Upper lobe of left lung (tissue), 6 donors: Measurements from ENCODE around the gene TMEM269. TPM values are rescaled to one million over a fixed set of nuclear protein-coding genes. Genes with fewer than 3 reads are reported as not detected.

Experiments
- ATAC-seq, 2 donors: fragments of 200-7000 bp; cut with Tn5 transposase; one replicate each; pipeline ENCODE4 v1.9.1; 2022; ENCODE audit warnings: mild to moderate bottlenecking in 2 of 2, moderate library complexity in 2 of 2; ENCODE audit not compliant: low FRiP score in 2 of 2
- DNase-seq, 2 donors: peaks; one replicate each; pipeline ENCODE4 v3.0.0-alpha.2; 2019 to 2020
- H3K27ac ChIP-seq, 4 donors: fragments of 200-600 bp; sonication (generic); one replicate each; pipeline ENCODE4 v1.5.1; 2016 to 2019
- H3K27me3 ChIP-seq, 4 donors: fragments of 200-600 bp; sonication (generic); one replicate each; pipeline ENCODE4 v1.5.1; 2017 to 2019
- H3K36me3 ChIP-seq, 4 donors: fragments of 200-600 bp; sonication (generic); one replicate each; pipeline ENCODE4 v1.5.1; 2016 to 2019
- H3K4me1 ChIP-seq, 4 donors: fragments of 200-600 bp; sonication (generic); one replicate each; pipeline ENCODE4 v1.5.1; 2018 to 2019
- H3K4me3 ChIP-seq, 4 donors: fragments of 200-600 bp; sonication (generic); one replicate each; pipeline ENCODE4 v1.5.1; 2017 to 2019; ENCODE audit warnings: mild to moderate bottlenecking in 2 of 4, moderate library complexity in 1 of 4
- H3K9me3 ChIP-seq, 4 donors: fragments of 200-600 bp; sonication (generic); one replicate each; pipeline ENCODE4 v1.5.1; 2018 to 2019
- EP300 ChIP-seq, 4 donors: sonication (generic); formaldehyde crosslinking; IDR thresholded peaks; one replicate each; pipeline ENCODE4 v1.5.1; 2017; ENCODE audit warnings: antibody characterized with exemption in 4 of 4, control low read depth in 2 of 4
- POLR2A ChIP-seq, 4 donors: fragments of 450-650 bp; IDR thresholded peaks; one replicate each; pipeline ENCODE4 v1.5.1; 2016 to 2017; ENCODE audit warnings: antibody characterized with exemption in 4 of 4, mild to moderate bottlenecking in 2 of 4
- POLR2AphosphoS5 ChIP-seq, 2 donors: sonication (generic); formaldehyde crosslinking; IDR thresholded peaks; one replicate each; pipeline ENCODE4 v1.5.1; 2017; ENCODE audit warnings: antibody characterized with exemption in 2 of 2
- WGBS, 2 donors: methylation state at CpG; one replicate each; pipeline ENCODE4 v1.1.5; 2017 to 2018; 5-methylcytosine and 5-hydroxymethylcytosine counted together
- total RNA-seq, 6 donors: library from RNA; depleted of rRNA in 4 of 6; stranded (reverse); fragments of >200 nt in 4 of 6; gene quantifications; one replicate each; pipeline versions ENCODE4 v1.1.0 to v1.2.1, GENCODE V29; 2016 to 2021
- TF ChIP-seq, protein P1 (sequence below), 6 experiments: fragments of 450-650 bp in 4 of 6; fragments of 200-600 bp in 2 of 6; sonication (generic) in 2 of 6; IDR thresholded peaks; one replicate each; pipeline ENCODE4 v1.5.1; 2016 to 2019; ENCODE audit warnings: antibody characterized with exemption in 6 of 6
- donor health status: DM: no; HTN: no; CAD: no; lungs with moderate emphysema.
- donor health status: DM: no; HTN: yes; CAD: no; lungs with severe emphysema.

The TMEM269 gene
- total RNA-seq, 6 donors from 2014 or later, result 0.07 to 2.1 (median 0.14) TPM; not detected in 2

DNA sequence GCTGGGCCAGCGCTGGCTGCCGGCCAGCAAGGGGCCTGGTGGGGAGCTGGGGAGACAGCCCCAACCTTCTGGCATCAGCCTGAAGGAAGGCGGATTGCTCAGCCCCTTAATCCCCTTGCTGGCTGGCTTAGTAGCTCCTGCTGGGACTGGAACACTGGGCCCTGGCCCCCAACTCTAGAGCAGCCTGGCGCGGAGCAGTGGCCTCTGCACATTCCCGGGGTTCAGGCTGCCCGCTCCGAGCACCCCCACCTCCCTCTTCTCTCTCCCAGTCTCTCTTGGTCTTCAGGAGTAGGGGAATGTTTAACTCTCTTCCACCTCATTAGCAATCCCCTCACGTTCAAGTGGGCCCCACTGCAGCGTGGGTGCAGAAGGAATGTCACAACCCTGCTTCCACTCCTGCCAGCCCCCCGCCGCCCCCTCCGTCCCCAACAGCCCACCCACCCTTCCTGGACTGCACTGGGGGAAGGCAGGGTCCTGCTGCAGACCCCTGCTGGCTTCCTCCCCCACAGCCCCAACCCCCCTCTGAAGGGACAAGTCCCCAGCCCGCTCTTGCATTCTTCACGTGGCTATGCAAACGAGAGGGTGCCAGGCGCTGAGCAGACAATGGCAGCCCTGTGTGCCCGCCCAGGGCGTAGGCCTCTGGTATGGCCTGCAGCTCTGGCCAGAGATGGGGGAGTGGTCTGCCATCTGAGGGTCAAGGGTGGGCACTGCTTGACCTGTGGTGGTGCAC is 43.8 kb upstream of the TMEM269 start:
- Histone ChIP-seq H3K36me3 (peaks cover 0 to 5% (median 3%) of the 10 kb centered on the region in 4 donors), H3K4me1 (no peaks in the 10 kb centered on the region), H3K27ac (no peak overlapping the region), H3K9me3 (no peaks in the 10 kb centered on the region), H3K27me3 (no peaks in the 10 kb centered on the region), H3K4me3 (no peak overlapping the region)
- TF ChIP-seq POLR2A (IDR thresholded peaks at IDR 0.05), result no peak
- no peak for TF ChIP-seq POLR2AphosphoS5 (IDR thresholded peaks at IDR 0.05)
- TF ChIP-seq EP300 (IDR thresholded peaks at IDR 0.05), result no peak
- TF ChIP-seq, protein P1, sequence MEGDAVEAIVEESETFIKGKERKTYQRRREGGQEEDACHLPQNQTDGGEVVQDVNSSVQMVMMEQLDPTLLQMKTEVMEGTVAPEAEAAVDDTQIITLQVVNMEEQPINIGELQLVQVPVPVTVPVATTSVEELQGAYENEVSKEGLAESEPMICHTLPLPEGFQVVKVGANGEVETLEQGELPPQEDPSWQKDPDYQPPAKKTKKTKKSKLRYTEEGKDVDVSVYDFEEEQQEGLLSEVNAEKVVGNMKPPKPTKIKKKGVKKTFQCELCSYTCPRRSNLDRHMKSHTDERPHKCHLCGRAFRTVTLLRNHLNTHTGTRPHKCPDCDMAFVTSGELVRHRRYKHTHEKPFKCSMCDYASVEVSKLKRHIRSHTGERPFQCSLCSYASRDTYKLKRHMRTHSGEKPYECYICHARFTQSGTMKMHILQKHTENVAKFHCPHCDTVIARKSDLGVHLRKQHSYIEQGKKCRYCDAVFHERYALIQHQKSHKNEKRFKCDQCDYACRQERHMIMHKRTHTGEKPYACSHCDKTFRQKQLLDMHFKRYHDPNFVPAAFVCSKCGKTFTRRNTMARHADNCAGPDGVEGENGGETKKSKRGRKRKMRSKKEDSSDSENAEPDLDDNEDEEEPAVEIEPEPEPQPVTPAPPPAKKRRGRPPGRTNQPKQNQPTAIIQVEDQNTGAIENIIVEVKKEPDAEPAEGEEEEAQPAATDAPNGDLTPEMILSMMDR (IDR thresholded peaks at IDR 0.05), result no peak
- ATAC-seq (no peak), DNase-seq (peak in 1 of 2 donors; percentile 70)
- WGBS, 2 donors, result 67 to 80% methylated on average over 7 to 19 of the region's 19 CpGs

DNA sequence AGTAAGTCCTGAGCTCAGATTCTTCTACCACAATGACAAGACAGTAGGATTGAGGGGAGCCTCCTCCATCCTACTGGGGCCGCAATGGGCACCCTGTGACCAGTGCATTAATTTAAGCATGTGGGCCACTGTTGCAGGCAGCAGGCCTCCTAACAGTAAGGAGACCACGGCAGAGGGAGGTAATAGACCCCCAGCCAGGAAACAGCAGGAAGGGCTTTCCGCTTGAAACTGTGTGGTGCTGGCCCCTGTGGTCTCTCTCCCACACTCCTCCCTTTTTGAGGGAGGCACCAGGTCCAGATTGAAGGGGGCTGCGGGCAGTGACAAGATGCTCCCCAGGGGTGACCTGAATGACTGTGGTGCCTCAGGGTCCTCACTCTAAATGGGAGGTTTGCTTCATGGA is 43.1 kb upstream of the TMEM269 start:
- TF ChIP-seq, protein P1 (IDR thresholded peaks at IDR 0.05), result no peak
- TF ChIP-seq EP300 (IDR thresholded peaks at IDR 0.05) (no peak), POLR2AphosphoS5 (IDR thresholded peaks at IDR 0.05) (no peak), POLR2A (IDR thresholded peaks at IDR 0.05) (no peak)
- Histone ChIP-seq H3K4me1 (no peaks in the 10 kb centered on the region), H3K27ac (no peak overlapping the region), H3K9me3 (no peaks in the 10 kb centered on the region), H3K4me3 (no peak overlapping the region), H3K27me3 (no peaks in the 10 kb centered on the region), H3K36me3 (peaks cover 7 to 12% (median 10%) of the 10 kb centered on the region in 4 donors)
- ATAC-seq (no peak), DNase-seq (no peak)
- WGBS, 2 donors, result 76 to 81% methylated on average over 3 to 4 of the region's 4 CpGs

DNA sequence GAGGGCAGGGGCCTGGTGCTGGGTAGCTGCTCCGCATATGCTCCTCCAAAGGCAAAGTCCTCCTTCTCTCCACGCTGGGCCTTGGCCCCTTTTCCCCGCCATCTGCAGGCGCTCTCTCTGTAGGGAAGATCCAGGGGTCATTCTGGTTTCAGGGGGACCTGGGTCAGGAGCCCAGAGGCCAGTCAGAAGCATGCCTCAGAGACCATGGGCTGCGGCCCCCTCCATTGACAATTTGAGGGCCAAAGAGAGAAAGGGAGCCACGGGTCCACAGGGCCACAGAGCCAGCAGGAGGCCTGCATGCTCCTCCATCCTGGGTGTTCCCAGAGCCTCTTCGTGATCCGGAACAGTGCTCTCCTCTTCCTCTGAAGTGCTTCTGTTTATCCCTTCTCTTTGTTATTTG is 42.6 kb upstream of the TMEM269 start:
- Histone ChIP-seq H3K9me3 (no peaks in the 10 kb centered on the region), H3K4me3 (no peak overlapping the region), H3K36me3 (peaks cover 10 to 17% (median 12%) of the 10 kb centered on the region in 4 donors), H3K4me1 (no peaks in the 10 kb centered on the region), H3K27ac (no peak overlapping the region), H3K27me3 (no peaks in the 10 kb centered on the region)
- DNase-seq (no peak), ATAC-seq (no peak)
- TF ChIP-seq, protein P1 (IDR thresholded peaks at IDR 0.05), result no peak
- TF ChIP-seq EP300 (IDR thresholded peaks at IDR 0.05) (no peak), POLR2A (IDR thresholded peaks at IDR 0.05) (no peak), POLR2AphosphoS5 (IDR thresholded peaks at IDR 0.05) (no peak)
- WGBS, 2 donors, result 86 to 95% methylated on average over 8 of the region's 8 CpGs

DNA sequence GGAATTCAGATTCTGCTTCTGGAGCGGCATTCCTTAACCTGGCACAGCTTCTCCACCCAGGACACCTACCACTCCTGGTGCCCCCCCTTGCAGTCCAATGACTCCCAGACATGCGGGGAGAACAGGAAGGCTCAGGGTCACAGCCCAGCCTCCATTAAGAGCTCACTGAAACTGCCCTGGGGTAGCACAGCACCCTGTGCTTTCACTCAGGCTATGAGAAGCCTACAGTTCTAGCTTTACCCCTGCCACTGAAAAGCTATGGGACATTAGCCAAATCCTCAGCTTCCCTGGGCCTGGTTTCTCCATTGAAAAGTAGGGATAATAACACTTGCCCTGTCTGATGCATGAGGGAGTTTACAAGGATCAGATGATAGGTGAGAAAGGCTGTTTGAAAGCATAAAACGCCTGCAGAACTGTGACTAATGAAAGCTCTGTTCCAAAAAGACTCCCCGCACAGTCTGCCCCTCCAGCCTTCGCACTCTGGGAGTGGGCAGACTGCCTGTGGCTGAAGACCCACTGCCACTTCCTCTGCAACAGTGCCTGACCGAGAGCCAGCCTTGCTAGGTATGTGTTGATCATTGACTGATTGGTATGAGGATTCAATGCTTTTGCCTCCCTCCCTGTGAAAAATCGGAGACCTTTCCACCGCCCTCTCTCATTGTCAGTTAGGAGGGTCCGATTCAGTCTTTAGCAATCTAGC is 42.0 kb upstream of the TMEM269 start:
- DNase-seq (no peak), ATAC-seq (no peak)
- Histone ChIP-seq H3K4me1 (no peaks in the 10 kb centered on the region), H3K27ac (no peak overlapping the region), H3K9me3 (no peaks in the 10 kb centered on the region), H3K4me3 (no peak overlapping the region), H3K27me3 (no peaks in the 10 kb centered on the region), H3K36me3 (peaks cover 10 to 23% (median 15%) of the 10 kb centered on the region in 4 donors)
- WGBS, 2 donors, result 82 to 88% methylated on average over 9 of the region's 9 CpGs
- TF ChIP-seq POLR2A (IDR thresholded peaks at IDR 0.05) (no peak), EP300 (IDR thresholded peaks at IDR 0.05) (no peak), POLR2AphosphoS5 (IDR thresholded peaks at IDR 0.05) (no peak)
- TF ChIP-seq, protein P1 (IDR thresholded peaks at IDR 0.05), result no peak
